GM19395 (cell line): ENCODE data around the gene CDK13.
"Not testable (repeated sequence)": the region's sequence is repeated elsewhere in the genome, so short reads cannot be mapped to it uniquely, and the experiment has no call there.

ENCODE experiments used
- ATAC-seq: cut with Tn5 transposase; IDR thresholded peaks from one replicate; pipeline ENCODE4 v1.9.1; 2021; ENCODE audit warnings: mild to moderate bottlenecking, moderate library complexity; ENCODE audit not compliant: unreplicated experiment

Gene CDK13

GRCh38 chr7:40145596-40146130 lies 195.6 kb downstream of the CDK13 start:
- not testable (repeated sequence) for ATAC-seq

GRCh38 chr7:40147371-40148246 lies 197.6 kb downstream of the CDK13 start:
- ATAC-seq = no peak

GRCh38 chr7:40148247-40148580 lies 198.2 kb downstream of the CDK13 start:
- ATAC-seq = not testable (repeated sequence)

- ATAC-seq = no peak
Observed at GRCh38 chr7:40148671-40149070, 198.6 kb downstream of the CDK13 start.
